ENCODE results near the gene LCE5A. TPM values are rescaled to one million over a fixed set of nuclear protein-coding genes. Genes with fewer than 3 reads are reported as not detected.

The LCE5A gene
- total and polyA plus RNA-seq, 4 donors: not detected

DNA sequence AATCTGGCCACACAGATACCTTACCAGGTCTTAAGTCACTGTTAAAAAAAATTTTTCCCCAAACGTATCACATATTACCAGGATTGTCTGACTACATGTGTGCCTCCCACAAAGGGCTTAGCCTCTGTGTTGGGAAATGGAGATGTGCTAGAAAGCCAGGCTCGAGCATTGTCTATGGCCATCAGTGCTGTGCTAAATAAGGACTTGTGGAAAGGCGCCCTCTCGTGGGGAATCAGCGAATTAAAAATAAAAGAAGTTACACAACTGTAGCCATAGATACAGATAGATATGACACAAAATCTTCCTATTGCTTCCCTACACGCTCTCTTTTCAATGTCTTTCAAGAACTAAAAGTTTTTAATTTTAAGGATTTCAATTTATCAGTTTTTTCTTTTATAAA, 49.1 kb upstream of the LCE5A start:
- no peaks in the 10 kb centered on the region for H3K27me3 ChIP-seq (ENCODE audit: control insufficient read depth in 4 of 4, insufficient read depth in 4 of 4, low read length in 3 of 4)
- no peaks in the 10 kb centered on the region for H3K36me3 ChIP-seq (ENCODE audit: control insufficient read depth in 4 of 4, insufficient read depth in 3 of 4, low read depth in 1 of 4, low read length in 3 of 4)
- TF ChIP-seq CTCF (IDR thresholded peaks at IDR 0.05; ENCODE audit: low read depth, low read length, missing input control): peak; percentile 68
- no peak for TF ChIP-seq FOXA1 (IDR thresholded peaks at IDR 0.05)
- TF ChIP-seq RAD21 (IDR thresholded peaks at IDR 0.05): peak; percentile 56 to 76
- no peak overlapping the region for H3K27ac ChIP-seq (ENCODE audit: low read depth in 1 of 2, low read length in 2 of 2)
- H3K9ac ChIP-seq (ENCODE audit: low read depth in 1 of 2, low read length in 2 of 2): no peak overlapping the region
- H3K9me3 ChIP-seq (ENCODE audit: control insufficient read depth in 4 of 4, low read length in 3 of 4): no peaks in the 10 kb centered on the region
- no peak for DNase-seq (ENCODE audit: low spot score)
- H3K4me1 ChIP-seq (ENCODE audit: control insufficient read depth in 4 of 4, insufficient read depth in 4 of 4, low read length in 3 of 4): peaks cover 0 to 4% (median 2%) of the 10 kb centered on the region in 4 donors
- H3K4me3 ChIP-seq (ENCODE audit: low read depth in 1 of 3, low read length in 3 of 3): no peak overlapping the region
- 7% methylated on average over 6 of the region's 6 CpGs for WGBS

DNA sequence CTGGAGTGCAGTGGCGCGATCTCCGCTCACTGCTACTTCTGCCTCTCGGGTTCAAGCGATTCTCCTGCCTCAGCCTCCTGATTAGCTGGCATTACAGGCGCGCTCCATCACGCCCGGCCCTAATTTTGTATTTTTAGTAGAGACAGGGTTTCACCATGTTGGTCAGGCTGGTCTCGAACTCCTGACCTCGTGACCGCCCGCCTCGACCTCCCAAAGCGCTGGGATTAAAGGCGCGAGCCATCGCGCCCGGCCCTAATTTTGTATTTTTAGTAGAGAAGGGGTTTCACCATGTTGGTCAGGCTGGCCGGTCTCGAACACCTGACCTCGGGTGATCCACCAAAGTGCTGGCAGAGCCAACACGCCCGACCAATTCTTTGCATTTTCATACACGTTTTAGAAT, 48.0 kb upstream of the LCE5A start:
- no peaks in the 10 kb centered on the region for H3K27me3 ChIP-seq (ENCODE audit: control insufficient read depth in 4 of 4, insufficient read depth in 4 of 4, low read length in 3 of 4)
- H3K4me1 ChIP-seq (ENCODE audit: control insufficient read depth in 4 of 4, insufficient read depth in 4 of 4, low read length in 3 of 4): peaks cover 0 to 4% (median 2%) of the 10 kb centered on the region in 4 donors
- WGBS: 94% methylated on average over 26 of the region's 26 CpGs
- no peak overlapping the region for H3K9ac ChIP-seq (ENCODE audit: low read depth in 1 of 2, low read length in 2 of 2)
- H3K27ac ChIP-seq (ENCODE audit: low read depth in 1 of 2, low read length in 2 of 2): no peak overlapping the region
- DNase-seq (ENCODE audit: low spot score): no peak
- no peak overlapping the region for H3K4me3 ChIP-seq (ENCODE audit: low read depth in 1 of 3, low read length in 3 of 3)
- TF ChIP-seq CTCF (IDR thresholded peaks at IDR 0.05; ENCODE audit: low read depth, low read length, missing input control) (no peak), ATF3 (IDR thresholded peaks at IDR 0.05) (no peak), ZBTB33 (IDR thresholded peaks at IDR 0.05) (no peak), JUND (IDR thresholded peaks at IDR 0.05) (no peak), NR2F2 (IDR thresholded peaks at IDR 0.05) (no peak), SP1 (IDR thresholded peaks at IDR 0.05) (no peak), TAF1 (conservative IDR thresholded peaks at IDR 0.05) (no peak), FOXA1 (IDR thresholded peaks at IDR 0.05) (no peak), HNF4A (conservative IDR thresholded peaks at IDR 0.05) (no peak), RXRA (IDR thresholded peaks at IDR 0.05) (no peak), HNF4G (IDR thresholded peaks at IDR 0.05) (no peak), GABPA (IDR thresholded peaks at IDR 0.05 in 1 of 2, conservative IDR thresholded peaks at IDR 0.05 in 1 of 2) (no peak), FOXA2 (IDR thresholded peaks at IDR 0.05) (no peak), EGR1 (IDR thresholded peaks at IDR 0.05; ENCODE audit: low read depth in 2 of 2) (no peak)
- TF ChIP-seq, protein P1, sequence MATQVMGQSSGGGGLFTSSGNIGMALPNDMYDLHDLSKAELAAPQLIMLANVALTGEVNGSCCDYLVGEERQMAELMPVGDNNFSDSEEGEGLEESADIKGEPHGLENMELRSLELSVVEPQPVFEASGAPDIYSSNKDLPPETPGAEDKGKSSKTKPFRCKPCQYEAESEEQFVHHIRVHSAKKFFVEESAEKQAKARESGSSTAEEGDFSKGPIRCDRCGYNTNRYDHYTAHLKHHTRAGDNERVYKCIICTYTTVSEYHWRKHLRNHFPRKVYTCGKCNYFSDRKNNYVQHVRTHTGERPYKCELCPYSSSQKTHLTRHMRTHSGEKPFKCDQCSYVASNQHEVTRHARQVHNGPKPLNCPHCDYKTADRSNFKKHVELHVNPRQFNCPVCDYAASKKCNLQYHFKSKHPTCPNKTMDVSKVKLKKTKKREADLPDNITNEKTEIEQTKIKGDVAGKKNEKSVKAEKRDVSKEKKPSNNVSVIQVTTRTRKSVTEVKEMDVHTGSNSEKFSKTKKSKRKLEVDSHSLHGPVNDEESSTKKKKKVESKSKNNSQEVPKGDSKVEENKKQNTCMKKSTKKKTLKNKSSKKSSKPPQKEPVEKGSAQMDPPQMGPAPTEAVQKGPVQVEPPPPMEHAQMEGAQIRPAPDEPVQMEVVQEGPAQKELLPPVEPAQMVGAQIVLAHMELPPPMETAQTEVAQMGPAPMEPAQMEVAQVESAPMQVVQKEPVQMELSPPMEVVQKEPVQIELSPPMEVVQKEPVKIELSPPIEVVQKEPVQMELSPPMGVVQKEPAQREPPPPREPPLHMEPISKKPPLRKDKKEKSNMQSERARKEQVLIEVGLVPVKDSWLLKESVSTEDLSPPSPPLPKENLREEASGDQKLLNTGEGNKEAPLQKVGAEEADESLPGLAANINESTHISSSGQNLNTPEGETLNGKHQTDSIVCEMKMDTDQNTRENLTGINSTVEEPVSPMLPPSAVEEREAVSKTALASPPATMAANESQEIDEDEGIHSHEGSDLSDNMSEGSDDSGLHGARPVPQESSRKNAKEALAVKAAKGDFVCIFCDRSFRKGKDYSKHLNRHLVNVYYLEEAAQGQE (IDR thresholded peaks at IDR 0.05): no peak
- no peaks in the 10 kb centered on the region for H3K36me3 ChIP-seq (ENCODE audit: control insufficient read depth in 4 of 4, insufficient read depth in 3 of 4, low read depth in 1 of 4, low read length in 3 of 4)
- H3K9me3 ChIP-seq (ENCODE audit: control insufficient read depth in 4 of 4, low read length in 3 of 4): no peaks in the 10 kb centered on the region
